Measurements from ENCODE around the gene SLC6A20.

DNA sequence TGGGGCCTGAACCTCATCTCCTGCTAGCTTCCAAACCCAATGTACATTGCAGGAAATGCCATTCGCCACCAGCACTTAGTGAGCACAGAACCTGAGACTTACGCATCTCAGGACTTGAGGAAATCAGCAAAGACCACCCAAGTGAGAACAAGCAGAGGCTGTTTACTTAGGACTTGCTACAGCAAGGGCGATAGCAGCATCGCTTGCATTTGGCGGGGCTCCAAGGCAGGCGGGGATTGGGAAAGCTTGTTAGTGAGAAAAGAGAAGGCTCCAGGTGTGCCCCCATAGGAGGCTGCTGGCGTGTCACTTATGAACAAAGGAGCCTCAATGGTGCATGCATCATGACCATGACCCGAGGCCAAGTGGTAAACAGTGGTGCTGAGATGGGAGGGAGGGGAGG, 19.7 kb downstream of the SLC6A20 start:
- TF ChIP-seq, protein P1, sequence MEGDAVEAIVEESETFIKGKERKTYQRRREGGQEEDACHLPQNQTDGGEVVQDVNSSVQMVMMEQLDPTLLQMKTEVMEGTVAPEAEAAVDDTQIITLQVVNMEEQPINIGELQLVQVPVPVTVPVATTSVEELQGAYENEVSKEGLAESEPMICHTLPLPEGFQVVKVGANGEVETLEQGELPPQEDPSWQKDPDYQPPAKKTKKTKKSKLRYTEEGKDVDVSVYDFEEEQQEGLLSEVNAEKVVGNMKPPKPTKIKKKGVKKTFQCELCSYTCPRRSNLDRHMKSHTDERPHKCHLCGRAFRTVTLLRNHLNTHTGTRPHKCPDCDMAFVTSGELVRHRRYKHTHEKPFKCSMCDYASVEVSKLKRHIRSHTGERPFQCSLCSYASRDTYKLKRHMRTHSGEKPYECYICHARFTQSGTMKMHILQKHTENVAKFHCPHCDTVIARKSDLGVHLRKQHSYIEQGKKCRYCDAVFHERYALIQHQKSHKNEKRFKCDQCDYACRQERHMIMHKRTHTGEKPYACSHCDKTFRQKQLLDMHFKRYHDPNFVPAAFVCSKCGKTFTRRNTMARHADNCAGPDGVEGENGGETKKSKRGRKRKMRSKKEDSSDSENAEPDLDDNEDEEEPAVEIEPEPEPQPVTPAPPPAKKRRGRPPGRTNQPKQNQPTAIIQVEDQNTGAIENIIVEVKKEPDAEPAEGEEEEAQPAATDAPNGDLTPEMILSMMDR (IDR thresholded peaks at IDR 0.05): no peak
- no peak for TF ChIP-seq POLR2AphosphoS5 (IDR thresholded peaks at IDR 0.05)
- TF ChIP-seq POLR2A (IDR thresholded peaks at IDR 0.05): no peak
- no peak for TF ChIP-seq EP300 (IDR thresholded peaks at IDR 0.05)

All from sigmoid colon (tissue), 4 donors.